GM12878 (cell line): ENCODE results near the gene COL4A1.

ENCODE experiments used
- BACH1 ChIP-seq: fragments of 450-650 bp; IDR thresholded peaks from 2 replicates; pipeline ENCODE4 v1.6.1; 2017; ENCODE audit warnings: mild to moderate bottlenecking, borderline replicate concordance
- BCL11A ChIP-seq: IDR thresholded peaks from 2 replicates; pipeline ENCODE4 v1.6.1; 2011; ENCODE audit warnings: low read depth, low read length
- CTCF ChIP-seq, 3 experiments: IDR thresholded peaks in 2 of 3; conservative IDR thresholded peaks in 1 of 3; 2 replicates each; pipeline ENCODE4 v1.5.1; 2011; ENCODE audit warnings: low read depth in 3 of 3, low read length in 3 of 3, mild to moderate bottlenecking in 3 of 3, control low read depth in 2 of 3, moderate library complexity in 2 of 3, inconsistent platforms in 1 of 3, mixed read lengths in 1 of 3; ENCODE audit not compliant: control insufficient read depth in 2 of 3, insufficient read depth in 1 of 3; ENCODE audit errors: extremely low read depth in 1 of 3
- PKNOX1 ChIP-seq: fragments of 450-650 bp; IDR thresholded peaks from 2 replicates; pipeline ENCODE4 v1.6.1; 2016; ENCODE audit warnings: mild to moderate bottlenecking
- YBX1 ChIP-seq: fragments of 450-650 bp; IDR thresholded peaks from 2 replicates; pipeline ENCODE4 v1.6.1; 2016; ENCODE audit warnings: antibody characterized with exemption
- YY1 ChIP-seq: IDR thresholded peaks from 2 replicates; pipeline ENCODE4 v1.6.1; 2011; ENCODE audit warnings: low read depth, mild to moderate bottlenecking, low read length
- ZNF384 ChIP-seq: IDR thresholded peaks from 2 replicates; pipeline ENCODE4 v1.6.1; 2012; ENCODE audit warnings: low read depth, mild to moderate bottlenecking, low read length, improper control_type of control experiment, borderline replicate concordance
- ZZZ3 ChIP-seq: IDR thresholded peaks from 2 replicates; pipeline ENCODE4 v1.6.1; 2011; ENCODE audit warnings: low read depth; ENCODE audit not compliant: control insufficient read depth, insufficient read length
- TF ChIP-seq, protein P1 (sequence below): IDR thresholded peaks from 2 replicates; pipeline ENCODE4 v1.6.1; 2012; ENCODE audit warnings: low read depth, low read length, improper control_type of control experiment

DNA sequence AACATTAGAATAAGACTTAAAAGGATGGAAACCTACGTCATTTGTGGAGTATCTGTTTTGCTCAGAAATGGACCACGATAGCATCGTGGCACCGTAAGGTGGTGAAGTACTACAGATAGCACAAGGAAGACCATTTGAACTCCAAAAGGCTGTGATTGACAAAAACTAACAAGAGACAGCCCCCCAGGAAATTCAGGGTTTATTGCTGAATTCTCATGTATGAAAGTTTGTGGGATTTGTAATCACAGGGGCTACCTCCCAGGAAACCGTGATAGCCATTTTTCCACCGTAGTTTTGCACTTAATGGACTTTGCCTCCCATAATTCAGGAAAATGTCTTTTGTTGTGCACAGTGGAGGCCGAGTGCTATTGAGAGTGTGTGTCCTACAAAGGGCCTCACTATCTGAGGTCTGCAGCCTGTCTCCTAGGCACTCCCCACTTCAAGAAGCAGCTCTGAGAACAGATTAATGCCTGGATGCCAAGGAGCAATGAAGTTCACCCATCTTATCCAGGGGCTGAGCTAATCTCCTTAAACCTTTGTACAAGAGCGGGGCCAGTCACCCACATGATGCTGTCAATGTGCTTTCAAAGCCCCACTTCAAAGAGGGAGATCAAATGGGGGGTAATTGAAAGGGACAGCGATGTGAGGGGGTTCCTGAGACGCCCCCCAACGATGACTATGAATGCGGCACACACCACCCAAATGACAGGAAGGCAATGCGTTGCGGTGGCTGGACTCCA, 182.6 kb downstream of the COL4A1 start:
- no peak for TF ChIP-seq YY1
- TF ChIP-seq YBX1 = no peak
- TF ChIP-seq PKNOX1 = no peak
- TF ChIP-seq ZZZ3 = no peak
- TF ChIP-seq CTCF (IDR thresholded peaks at IDR 0.05 in 2 of 3, conservative IDR thresholded peaks at IDR 0.05 in 1 of 3; ENCODE audit: control insufficient read depth in 2 of 3, extremely low read depth in 1 of 3, insufficient read depth in 1 of 3, low read depth in 3 of 3, low read length in 3 of 3) = no peak
- TF ChIP-seq BACH1 = no peak
- TF ChIP-seq ZNF384 = no peak
- TF ChIP-seq, protein P1, sequence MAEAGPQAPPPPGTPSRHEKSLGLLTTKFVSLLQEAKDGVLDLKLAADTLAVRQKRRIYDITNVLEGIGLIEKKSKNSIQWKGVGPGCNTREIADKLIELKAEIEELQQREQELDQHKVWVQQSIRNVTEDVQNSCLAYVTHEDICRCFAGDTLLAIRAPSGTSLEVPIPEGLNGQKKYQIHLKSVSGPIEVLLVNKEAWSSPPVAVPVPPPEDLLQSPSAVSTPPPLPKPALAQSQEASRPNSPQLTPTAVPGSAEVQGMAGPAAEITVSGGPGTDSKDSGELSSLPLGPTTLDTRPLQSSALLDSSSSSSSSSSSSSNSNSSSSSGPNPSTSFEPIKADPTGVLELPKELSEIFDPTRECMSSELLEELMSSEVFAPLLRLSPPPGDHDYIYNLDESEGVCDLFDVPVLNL = no peak
- no peak for TF ChIP-seq BCL11A
